Stimulated activated CD4-positive, alpha-beta T cell treated with anti-CD3 and anti-CD28 coated beads, Interleukin-4, amount 100 ng/mL, for 4 hours (primary cell): Measurements from ENCODE around the gene RAB30.
A peak's percentile ranks its signal among the peaks of the same experiment; 100 is the strongest.
"Not testable (repeated sequence)": the region's sequence is repeated elsewhere in the genome, so short reads cannot be mapped to it uniquely, and the experiment has no call there.

Source experiments
- DNase-seq, 2 experiments: peaks; one replicate each; pipeline ENCODE4 v3.0.0-alpha.2; 2020

The RAB30 gene

DNA sequence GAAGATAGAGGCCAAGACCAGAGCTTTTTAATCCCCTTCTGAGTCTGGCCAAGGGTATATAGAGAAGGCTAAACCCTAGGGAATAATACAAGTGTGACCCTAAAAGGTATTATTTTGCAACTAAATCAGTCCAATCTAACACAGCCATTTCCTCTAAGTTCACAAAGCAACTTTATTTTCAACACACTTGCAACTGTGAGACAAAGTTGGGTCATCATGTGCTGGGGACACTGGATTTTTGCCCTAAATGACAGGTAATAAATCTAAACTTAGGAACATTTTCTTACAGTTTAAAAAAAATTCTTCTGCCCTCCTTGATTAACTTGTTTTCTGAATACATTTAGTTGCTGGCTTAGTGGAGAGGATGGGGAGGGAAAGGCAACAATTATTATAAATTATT, 91.9 kb downstream of the RAB30 start:
- DNase-seq, result no peak

DNA sequence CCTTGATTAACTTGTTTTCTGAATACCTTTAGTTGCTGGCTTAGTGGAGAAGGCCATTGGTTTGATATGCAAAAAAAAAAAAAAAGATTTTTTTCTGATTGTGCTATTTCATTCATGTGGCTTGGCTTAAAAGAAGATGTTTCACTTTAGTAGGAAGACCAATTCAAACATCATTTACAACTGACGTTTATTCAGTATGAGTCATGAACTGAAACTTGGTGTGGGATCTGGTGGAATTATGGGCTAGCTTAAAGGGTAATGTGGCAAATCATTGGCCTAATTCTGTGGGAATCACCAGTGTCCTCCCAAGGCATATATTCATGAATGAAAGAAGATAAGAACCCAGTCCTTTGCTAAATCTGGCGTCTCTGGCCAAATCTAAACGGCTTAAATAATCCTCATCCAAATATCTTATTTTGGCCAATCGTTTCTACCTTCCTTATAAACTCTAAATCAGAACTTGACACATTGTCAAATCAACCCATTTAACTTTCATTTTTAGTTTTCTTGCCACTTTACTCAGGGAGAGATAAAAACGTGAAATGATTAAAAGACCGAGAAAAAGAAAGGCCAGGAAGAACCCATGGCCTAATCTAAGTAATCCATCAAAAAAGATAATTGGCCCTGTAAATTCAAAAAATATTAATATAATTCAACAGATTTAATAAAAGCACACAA, 93.1 kb downstream of the RAB30 start:
- DNase-seq, result no peak

DNA sequence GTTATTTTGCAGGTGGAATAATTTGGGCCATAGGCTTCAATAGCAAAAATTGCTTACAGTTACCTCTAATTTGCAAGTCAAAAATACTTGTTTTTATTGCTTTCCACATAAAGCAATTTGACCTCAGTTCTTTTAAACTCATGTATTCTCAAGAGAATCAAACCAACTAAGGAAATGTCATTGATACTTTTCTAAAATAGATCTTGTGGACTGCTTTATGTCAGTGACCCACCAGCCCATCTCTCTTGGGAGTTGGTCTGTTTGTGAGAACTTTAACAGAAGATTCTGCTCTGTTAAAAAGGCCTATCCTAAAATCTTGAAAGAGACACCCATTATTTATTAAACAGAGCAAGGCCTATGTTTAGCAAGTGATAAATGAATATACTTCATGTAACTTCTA, 94.9 kb downstream of the RAB30 start:
- DNase-seq, result no peak

DNA sequence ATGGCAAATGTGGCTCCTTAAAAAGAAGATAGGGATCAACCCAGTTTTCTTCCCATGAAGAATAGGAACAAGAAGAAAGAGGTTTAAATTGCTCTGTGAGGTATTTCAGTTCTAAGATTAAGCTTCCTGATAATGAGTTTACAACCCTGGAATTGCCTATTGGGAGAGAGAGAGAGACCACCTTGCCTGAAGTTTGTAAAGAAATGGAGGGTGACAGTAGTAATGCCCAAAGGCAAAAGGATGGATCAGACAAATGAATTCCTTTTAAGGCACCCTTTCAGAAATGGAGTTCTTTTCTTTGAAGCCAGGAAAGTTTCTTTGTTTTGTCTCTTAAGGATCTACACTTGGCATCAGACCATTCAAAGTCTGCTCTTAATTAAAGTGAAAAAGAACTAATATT, 95.8 kb downstream of the RAB30 start:
- DNase-seq, result no peak

DNA sequence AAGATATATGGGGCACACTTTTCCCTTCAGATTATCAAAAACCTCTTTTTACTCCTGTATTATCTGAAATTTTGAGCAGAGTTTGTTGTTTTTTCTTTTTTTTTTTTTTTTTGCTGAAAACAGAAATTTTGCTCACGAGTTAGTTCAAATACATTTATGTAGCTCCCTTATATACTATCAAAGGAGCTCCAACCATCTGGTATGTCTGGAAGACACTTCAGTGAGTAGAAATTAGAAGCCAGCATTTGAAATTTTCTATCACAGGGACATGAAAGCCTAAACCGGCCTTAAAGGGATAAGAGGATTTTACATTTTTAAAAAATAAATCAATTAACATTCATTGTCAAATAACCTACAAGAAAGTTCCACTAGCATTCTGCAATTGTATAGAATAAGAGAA, 96.8 kb downstream of the RAB30 start:
- DNase-seq, result no peak

DNA sequence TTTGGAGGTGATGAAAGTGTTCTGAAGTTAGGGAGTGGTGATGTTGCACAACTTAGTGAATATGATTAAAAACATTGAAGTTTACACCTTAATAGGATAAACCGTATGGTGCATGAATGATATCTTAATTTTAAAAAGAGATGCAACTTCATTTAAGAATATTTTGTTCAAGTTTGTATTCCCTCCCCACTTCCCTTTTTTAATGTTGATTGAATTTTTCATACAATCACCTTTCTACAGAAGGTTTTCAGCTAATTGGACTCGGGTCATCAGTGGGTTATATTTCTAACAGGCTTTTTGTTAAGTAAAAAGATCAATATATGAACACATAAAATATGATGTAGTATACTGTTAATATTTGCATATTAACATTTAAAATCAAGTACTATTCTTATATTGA, 97.6 kb downstream of the RAB30 start:
- no peak for DNase-seq

DNA sequence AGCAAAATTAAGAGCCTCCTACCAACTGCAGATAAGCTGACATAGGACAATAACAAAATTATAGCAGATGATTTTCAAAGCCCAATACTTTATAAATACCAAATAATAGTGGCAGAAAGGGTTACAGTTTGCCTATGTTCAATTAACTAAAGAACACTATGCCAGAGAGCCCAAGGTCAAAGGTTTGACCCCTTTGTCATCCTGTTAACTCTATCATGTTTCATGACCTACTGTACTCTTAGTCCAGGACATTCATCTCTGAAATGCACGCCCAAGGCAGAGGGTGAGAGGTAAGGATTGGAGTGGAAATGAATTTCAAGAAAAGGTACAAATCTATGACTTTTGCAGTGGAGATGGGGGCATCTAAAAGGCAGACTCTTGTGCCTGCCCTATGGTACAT, 99.6 kb downstream of the RAB30 start:
- DNase-seq, result no peak

DNA sequence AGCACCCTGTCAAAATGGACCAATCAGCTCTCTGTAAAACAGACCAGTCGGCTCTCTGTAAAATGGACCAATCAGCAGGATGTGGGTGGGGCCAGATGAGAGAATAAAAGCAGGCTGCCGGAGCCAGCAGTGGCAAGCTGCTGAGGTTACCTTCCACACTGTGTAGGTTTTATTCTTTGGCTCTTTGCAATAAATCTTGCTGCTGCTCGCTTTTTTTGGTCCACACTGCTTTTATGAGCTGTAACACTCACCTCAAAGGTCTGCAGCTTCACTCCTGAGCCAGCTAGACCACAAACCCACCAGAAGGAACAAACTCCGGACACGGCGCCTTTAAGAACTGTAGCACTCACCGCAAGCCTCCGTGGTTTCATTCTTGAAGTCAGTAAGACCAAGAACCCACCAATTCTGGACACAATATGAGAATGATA, 100.2 kb downstream of the RAB30 start:
- peak in 1 of 2 experiments; percentile 15 for DNase-seq

DNA sequence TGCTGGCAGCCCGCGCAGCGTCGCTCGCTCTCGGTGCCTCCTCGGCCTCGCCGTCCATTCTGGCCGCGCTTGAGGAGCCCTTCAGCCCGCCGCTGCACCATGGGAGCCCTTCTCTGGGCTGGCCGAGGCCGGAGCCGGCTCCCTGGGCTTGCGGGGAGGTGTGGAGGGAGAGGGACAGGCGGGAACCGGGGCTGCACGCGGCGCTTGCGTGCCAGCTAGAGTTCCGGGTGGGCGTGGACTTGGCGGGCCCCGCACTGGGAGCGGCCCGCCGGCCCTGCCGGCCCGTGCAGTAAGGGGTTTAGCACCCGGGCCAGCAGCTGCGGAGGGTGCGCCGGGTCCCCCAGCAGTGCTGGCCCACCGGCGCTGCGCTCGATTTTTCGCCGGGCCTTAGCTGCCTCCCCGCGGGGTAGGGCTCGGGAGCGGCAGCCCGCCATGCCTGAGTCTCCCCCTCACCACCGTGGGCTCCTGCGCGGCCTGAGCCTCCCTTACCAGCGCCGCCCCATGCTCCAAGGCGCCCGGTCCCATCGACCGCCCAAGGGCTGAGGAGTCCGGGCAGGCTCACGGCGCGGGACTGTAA, 101.1 kb downstream of the RAB30 start:
- not testable (repeated sequence) for DNase-seq

DNA sequence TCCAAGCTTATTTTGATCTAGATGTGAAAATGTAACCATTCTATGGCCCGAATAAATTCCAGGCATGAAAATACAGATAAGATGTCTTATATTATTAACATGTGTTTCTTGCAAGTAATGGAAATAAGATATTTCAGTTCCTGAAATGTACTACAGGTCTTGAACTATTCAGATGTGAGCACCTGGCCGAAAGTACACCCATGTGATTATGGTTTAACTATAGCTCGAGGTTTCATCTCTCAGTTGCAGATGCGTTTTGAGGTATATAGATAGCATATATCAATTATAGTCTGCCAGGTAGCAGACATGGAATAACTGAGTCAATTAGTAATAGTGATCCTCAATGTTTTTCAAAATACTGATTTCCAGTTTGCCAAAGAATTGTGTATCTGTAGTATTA, 101.9 kb downstream of the RAB30 start:
- DNase-seq, result no peak

DNA sequence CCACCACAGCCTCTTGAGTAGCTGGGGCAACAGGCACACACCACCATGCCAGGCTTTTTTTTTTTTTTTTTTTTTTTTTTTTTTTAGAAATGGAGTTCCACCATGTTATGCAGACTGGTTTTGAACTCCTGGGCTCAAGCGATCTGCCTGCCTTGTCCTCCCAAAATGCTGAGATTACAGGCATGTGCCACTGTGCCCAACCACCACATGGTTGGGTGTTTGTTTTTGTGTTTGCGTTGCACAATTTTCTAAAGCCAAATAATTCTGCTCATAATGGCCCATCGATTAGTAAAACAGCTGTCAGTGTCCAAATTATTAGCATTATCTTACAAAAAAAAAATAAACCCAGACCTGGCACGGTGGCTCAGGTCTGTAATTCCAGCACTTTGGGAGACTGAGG, 104.3 kb downstream of the RAB30 start:
- no peak for DNase-seq

DNA sequence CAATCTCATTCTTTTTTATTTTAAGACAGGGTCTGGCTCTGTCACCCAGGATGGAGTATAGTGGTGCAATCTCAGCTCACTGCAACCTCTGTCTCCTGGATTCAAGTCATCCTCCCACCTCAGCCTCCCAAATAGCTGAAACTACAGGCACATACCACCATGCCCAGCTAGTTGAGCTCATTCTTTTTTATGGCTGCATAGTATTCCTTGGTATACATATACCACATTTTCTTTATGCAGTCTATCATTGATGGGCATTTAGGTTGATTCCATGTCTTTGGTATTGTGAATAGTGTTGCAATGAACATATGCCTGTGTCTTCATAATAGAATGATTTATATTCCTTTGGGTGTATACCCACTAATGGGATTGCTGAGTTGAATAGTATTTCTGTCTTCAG, 109.7 kb downstream of the RAB30 start:
- DNase-seq, result not testable (repeated sequence)

DNA sequence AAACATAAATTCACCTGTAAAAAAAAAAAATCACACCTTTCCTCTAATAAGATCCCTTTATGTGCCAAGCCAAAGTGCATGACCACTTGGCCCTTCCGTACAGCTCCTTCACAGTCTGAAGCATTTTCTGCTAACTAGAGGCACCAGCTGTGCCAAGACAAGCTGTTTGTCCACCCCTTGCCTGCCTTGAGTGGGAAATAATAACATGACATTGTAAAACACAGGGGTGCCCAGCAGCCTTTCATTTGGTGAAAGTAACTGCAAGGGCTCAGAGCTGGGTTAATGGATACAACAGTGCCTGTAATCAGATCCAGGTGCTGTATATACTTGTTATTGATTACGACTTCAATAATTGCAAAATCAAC, 110.9 kb downstream of the RAB30 start:
- no peak for DNase-seq

DNA sequence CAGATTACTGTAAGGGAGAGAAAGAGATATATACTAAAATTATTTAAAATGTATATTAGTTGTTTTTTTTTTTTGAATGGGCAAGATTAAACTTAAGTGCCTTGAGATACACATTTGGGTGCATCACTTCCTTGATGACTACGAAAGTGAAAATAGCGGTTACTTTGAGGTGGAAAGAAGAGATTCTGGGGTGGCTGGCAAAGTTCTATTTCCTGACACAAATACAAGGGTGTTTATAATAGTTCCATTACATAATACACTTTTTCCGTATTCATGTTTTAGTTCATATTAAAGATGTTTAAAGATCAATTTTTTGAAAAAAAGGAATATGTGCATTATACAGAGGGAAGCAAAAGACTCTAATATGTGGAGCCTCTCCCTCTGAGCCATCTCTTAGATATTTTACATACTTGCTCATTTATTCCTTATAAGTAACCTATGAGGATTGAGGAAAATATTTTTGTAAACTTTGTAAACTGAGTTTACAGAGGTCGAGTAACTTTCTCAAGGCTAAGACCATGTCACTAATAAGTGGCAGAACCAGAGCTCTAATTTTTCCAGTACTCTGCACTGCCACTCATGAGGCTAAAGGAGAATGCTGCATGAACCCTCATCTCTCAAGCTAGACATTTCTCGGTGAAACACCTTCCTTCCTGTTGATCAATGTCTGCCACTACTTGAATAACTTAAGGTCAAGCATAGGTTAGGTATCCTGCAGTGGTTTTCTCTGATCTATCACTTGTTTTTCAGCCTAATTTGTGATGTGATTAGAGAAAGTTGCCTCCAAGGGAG, 111.5 kb downstream of the RAB30 start:
- DNase-seq, result peak in 1 of 2 experiments; percentile 29

DNA sequence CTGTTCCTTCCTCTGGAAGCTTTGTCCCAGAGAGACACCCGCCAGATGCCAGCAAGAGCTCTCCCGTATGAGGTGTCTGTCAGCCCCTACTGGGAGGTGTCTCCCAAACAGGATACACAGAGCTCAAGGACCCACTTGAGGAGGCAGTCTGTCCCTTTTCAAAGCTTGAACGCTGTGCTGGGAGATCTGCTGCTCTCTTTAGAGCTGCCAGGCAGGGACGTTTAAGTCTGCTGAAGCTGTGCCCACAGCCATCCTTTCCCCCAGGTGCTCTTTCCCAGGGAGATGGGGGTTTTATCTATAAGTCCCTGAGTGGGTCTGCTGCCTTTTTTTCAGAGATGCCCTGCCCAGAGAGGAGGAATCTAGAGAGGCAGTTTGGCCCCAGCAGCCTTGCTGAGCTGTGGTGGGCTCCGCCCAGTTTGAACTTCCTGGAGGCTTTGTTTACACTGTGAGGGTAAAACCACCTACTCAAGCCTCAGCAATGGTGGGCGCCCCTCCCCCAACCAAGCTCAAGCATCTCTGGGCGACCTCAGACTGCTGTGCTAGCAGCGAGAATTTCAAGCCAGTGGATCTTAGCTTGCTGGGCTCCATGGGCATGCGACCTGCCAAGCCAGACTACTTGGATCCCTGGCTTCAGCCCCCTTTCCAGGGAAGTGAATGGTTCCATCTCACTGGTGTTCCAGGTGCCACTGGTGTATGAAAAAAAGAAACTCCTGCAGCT, 115.8 kb downstream of the RAB30 start:
- peak in 1 of 2 experiments; percentile 50 for DNase-seq

DNA sequence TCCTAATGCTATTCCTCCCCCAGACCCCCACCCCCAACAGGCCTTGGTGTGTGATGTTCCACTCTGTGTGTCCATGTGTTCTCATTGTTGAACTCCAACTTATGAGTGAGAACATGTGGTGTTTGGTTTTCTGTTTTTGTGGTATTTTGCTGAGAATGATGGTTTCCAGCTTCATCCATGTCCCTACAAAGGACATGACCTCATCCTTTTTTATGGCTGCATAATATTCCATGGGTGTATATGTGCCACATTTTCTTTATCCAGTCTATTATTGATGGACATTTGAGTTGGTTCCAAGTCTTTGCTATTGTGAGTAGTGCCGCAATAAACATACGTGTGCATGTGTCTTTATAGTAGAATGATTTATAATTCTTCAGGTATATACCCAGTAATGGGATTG, 121.2 kb downstream of the RAB30 start:
- DNase-seq, result not testable (repeated sequence)

DNA sequence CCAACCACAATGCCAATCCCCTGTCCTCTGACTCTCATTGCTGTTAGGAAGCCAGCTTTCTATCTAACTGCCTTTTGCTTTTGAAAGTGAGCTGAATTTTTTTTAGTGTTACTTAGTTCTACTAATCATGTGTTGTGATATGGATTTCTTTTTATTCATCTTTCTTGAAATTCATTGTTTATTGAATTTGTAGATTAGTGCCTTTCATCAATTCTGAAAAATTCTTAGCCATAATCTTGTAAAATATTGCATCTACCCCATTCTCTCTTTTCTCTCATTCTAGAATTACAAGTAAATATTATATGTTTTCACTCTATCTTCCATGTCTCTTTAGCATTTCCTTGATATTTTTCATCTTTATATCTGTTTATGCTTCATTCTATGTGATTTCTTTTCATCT, 122.3 kb downstream of the RAB30 start:
- no peak for DNase-seq

DNA sequence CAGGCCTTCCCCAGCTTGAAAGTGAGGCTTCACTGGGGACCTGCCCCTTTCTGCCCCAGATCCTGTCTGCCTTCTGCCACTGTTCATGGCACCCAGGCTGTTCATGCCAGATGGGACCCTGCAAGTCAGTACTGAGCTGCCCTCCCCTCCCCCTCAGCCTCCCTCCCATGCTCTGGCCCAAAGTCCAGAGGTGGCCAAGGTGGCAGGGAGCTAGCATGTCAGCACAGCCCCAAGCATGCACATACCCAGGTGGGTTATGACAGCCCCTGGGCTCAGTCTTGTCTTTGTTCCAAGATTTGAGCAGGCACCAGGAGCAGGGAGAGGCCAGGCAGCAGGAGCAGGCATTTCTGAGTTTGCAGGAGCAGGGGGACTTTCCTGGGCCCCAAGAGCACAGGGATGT, 126.0 kb downstream of the RAB30 start:
- no peak for DNase-seq

DNA sequence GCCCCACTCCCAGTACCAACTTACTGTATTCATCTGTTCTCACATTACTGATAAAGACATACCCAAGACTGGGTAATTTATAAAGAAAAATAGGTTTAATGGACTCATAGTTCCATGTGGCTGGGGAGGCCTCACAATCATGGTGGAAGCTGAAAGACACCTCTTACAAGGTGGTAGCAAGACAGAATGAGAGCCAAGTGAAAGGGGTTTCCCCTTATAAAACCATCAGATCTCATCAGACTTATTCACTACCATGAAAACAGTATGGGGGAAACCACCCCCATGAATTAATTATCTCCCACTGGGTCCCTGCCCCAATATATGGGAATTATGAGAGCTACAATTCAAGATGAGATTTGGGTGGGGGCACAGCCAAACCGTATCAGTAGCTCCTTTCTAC, 126.7 kb downstream of the RAB30 start:
- DNase-seq, result not testable (repeated sequence)

DNA sequence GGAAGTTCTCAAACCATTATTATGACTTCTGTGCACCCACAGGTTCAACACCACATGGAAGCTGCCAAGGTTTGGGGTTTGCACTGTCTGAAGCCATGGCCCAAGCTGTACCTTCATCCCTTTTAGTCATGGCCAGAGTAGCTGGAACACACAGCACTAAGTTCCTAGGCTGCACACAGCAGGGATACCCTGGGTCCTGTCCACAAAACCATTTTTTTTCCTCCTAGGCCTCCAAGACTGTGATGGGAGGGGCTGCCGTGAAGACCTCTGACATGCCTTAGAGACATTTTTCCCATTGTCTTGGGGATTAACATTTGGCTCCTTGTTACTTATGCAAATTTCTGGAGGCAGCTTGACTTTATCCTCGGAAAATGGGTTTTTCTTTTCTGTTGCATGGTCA, 127.5 kb downstream of the RAB30 start:
- DNase-seq, result no peak

DNA sequence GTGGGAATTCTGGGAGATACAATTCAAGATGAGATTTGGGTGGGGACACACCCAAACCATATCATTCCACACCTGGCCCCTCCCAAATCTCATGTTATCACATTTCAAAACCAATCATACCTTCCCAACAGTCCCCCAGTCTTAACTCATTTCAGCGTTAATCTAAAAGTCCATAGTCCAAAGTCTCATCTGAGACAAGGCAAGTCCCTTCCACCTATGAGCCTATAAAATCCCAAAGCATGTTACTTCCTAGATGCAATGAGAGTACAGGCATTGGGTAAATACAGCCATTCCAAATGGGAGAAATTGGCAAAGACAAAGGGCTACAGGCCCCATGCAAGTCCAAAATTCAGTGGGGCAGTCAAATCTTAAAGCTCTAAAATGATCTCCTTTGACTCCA, 128.3 kb downstream of the RAB30 start:
- DNase-seq, result not testable (repeated sequence)

DNA sequence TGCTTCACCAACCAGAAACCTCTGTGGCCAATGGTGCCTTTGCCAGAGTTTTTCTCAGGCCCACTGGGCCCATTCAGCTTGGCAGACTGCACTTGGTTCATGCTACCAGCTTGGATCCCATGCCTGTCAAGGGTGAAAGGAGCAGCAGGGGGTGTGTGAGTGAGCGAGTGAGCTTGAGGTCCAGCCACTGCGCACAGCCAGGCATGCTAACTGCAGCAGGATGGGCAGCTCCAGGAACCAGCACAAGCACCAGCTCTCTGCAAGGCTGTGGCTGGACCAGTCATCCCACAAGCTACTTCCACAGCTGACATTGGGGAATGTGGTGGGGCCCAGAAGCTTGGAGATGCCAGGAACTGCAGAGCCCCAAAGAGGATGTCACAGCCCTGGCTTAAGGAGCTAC, 129.3 kb downstream of the RAB30 start:
- DNase-seq, result no peak

DNA sequence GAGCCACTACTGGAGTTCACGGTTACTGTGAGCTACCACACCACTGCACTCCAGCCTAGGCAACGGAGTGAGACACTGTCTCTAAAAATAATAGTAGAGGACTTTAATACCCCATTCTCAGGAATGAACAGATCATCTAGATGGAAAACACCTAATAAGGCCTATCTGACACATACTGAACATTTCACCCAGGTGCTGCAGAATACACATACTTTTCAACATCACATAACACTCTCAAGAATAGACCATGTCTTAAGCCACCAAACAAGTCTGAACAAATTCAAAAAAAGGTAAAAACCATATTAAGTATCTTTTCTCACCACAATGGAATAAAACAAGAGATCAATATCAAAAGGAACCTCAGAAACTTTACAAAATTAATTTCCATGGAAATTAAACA, 132.2 kb downstream of the RAB30 start:
- no peak for DNase-seq

DNA sequence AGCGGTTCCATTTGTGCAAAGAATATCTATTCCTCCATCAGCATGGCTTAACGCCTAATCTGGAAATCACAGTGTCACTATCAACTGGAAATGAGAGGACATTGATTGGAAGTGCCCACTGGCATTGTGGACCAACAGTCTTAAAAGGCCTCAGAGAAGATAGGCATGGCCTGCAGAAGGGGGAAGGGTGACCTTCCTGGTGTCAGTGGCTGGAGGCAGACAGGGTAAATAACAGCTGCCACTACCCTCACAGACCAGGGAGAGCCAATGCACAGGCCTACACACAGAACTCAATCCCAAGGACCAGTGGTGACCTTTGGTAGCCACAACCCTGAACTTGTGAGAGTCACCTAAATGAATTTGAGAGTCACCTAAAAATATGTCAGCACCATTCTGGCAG, 134.1 kb downstream of the RAB30 start:
- DNase-seq, result no peak
